Endothelial cell (in vitro differentiated cells): ENCODE results near the gene OR6A2. TPM values are rescaled to one million over a fixed set of nuclear protein-coding genes. Genes with fewer than 3 reads are reported as not detected.

Source experiments
- DNase-seq: peaks from one replicate; pipeline ENCODE4 v3.0.0; 2021; ENCODE audit warnings: low spot score
- H3K27ac Mint-ChIP-seq: one replicate; pipeline ENCODE4 v1.8.0; 2021; ENCODE audit warnings: mixed read lengths, inconsistent platforms; ENCODE audit not compliant: unreplicated experiment
- H3K27me3 Mint-ChIP-seq: one replicate; pipeline ENCODE4 v1.8.0; 2021; ENCODE audit warnings: mild to moderate bottlenecking, moderate library complexity, mixed read lengths, inconsistent platforms; ENCODE audit not compliant: unreplicated experiment
- H3K36me3 Mint-ChIP-seq: one replicate; pipeline ENCODE4 v1.8.0; 2021; ENCODE audit warnings: mild to moderate bottlenecking, low read depth, mixed read lengths, inconsistent platforms; ENCODE audit not compliant: unreplicated experiment
- H3K4me1 Mint-ChIP-seq: one replicate; pipeline ENCODE4 v1.8.0; 2021; ENCODE audit warnings: mild to moderate bottlenecking, mixed read lengths, inconsistent platforms; ENCODE audit not compliant: unreplicated experiment
- H3K4me3 Mint-ChIP-seq: one replicate; pipeline ENCODE4 v1.8.0; 2021; ENCODE audit warnings: mild to moderate bottlenecking, mixed read lengths, inconsistent platforms; ENCODE audit not compliant: unreplicated experiment
- H3K9me3 Mint-ChIP-seq: one replicate; pipeline ENCODE4 v1.8.0; 2021; ENCODE audit warnings: mixed read lengths, inconsistent platforms; ENCODE audit not compliant: unreplicated experiment
- CTCF ChIP-seq: fragments of 200-600 bp; sonication (generic); IDR thresholded peaks from one replicate; pipeline ENCODE4 v1.5.0; 2021; ENCODE audit warnings: antibody characterized with exemption; ENCODE audit not compliant: unreplicated experiment
- total RNA-seq: library from RNA; stranded (reverse); fragmentation: NEBNext Ultra II Directional; extraction: Animal tissue kit (Norgen Biotek cat#: 25700); gene quantifications from one replicate; pipeline ENCODE4 v1.2.1, GENCODE V29; 2021; ENCODE audit not compliant: unreplicated experiment

OR6A2 gene
- total RNA-seq, 1 donor from 2014 or later: 0.51 TPM

GRCh38 chr11:6742260-6742659 is 57.2 kb downstream of the OR6A2 start:
- DNase-seq: no peak
- Mint-ChIP-seq H3K4me1 (peaks cover 4% of the 10 kb centered on the region), H3K4me3 (no peak overlapping the region), H3K9me3 (no peaks in the 10 kb centered on the region), H3K27me3 (no peaks in the 10 kb centered on the region), H3K36me3 (no peaks in the 10 kb centered on the region), H3K27ac (no peak overlapping the region)
- TF ChIP-seq CTCF: no peak

Other genes starting within 250 kb of the OR6A2 start
- 14.6 TPM for gene RRP8, start 196.1 kb downstream of the OR6A2 start, total RNA-seq
- 183 TPM for gene ILK, start 195.9 kb downstream of the OR6A2 start, total RNA-seq
- gene TAF10, start 187.5 kb downstream of the OR6A2 start, total RNA-seq: 62.2 TPM
- gene TPP1, start 180.3 kb downstream of the OR6A2 start, total RNA-seq: 52.9 TPM
- gene DCHS1, start 143.9 kb downstream of the OR6A2 start, total RNA-seq: 156 TPM
- gene MRPL17, start 116.3 kb downstream of the OR6A2 start, total RNA-seq: 44.8 TPM
- 0.26 TPM for gene OR2AG2, start 27.7 kb downstream of the OR6A2 start, total RNA-seq
- gene OR2AG1, start 16.7 kb downstream of the OR6A2 start, total RNA-seq: not detected
- gene OR10A5, start 46.0 kb upstream of the OR6A2 start, total RNA-seq: not detected
- gene OR10A2, start 63.4 kb upstream of the OR6A2 start, total RNA-seq: not detected
- not detected for gene OR10A4, start 76.9 kb upstream of the OR6A2 start, total RNA-seq
- 0.64 TPM for gene OR2D2, start 92.8 kb upstream of the OR6A2 start, total RNA-seq
- not detected for gene OR2D3, start 121.3 kb upstream of the OR6A2 start, total RNA-seq
- 7.0 TPM for gene ZNF215, start 126.7 kb upstream of the OR6A2 start, total RNA-seq
- gene ZNF214, start 220.7 kb upstream of the OR6A2 start, total RNA-seq: 2.4 TPM
- gene NLRP14, start 220.8 kb upstream of the OR6A2 start, total RNA-seq: 0.13 TPM